Glutamatergic neuron (in vitro differentiated cells): ENCODE data around the gene SLC22A4. TPM values are rescaled to one million over a fixed set of nuclear protein-coding genes. Genes with fewer than 3 reads are reported as not detected.

Experiments
- DNase-seq: peaks from one replicate; pipeline ENCODE4 v3.0.0; 2022
- H3K27ac Mint-ChIP-seq: one replicate; pipeline ENCODE4 v1.8.0; 2020; ENCODE audit warnings: mild to moderate bottlenecking, mixed read lengths, inconsistent platforms; ENCODE audit not compliant: unreplicated experiment
- H3K27me3 Mint-ChIP-seq: one replicate; pipeline ENCODE4 v1.8.0; 2020; ENCODE audit warnings: mild to moderate bottlenecking, moderate library complexity, mixed read lengths, inconsistent platforms; ENCODE audit not compliant: unreplicated experiment
- H3K36me3 Mint-ChIP-seq: one replicate; pipeline ENCODE4 v1.8.0; 2020; ENCODE audit warnings: mild to moderate bottlenecking, mixed read lengths, inconsistent platforms; ENCODE audit not compliant: unreplicated experiment
- H3K4me1 Mint-ChIP-seq: one replicate; pipeline ENCODE4 v1.8.0; 2020; ENCODE audit warnings: mild to moderate bottlenecking, low read depth, mixed read lengths, inconsistent platforms; ENCODE audit not compliant: unreplicated experiment
- H3K4me3 Mint-ChIP-seq: one replicate; pipeline ENCODE4 v1.8.0; 2020; ENCODE audit warnings: mild to moderate bottlenecking, mixed read lengths, inconsistent platforms; ENCODE audit not compliant: unreplicated experiment
- H3K9me3 Mint-ChIP-seq: one replicate; pipeline ENCODE4 v1.8.0; 2020; ENCODE audit warnings: mild to moderate bottlenecking, moderate library complexity, mixed read lengths, inconsistent platforms; ENCODE audit not compliant: unreplicated experiment
- total RNA-seq: library from RNA; stranded (reverse); fragmentation: NEBNext Ultra II Directional; extraction: Animal tissue kit (Norgen Biotek cat#: 25700); gene quantifications from one replicate; pipeline ENCODE4 v1.2.1, GENCODE V29; 2021; ENCODE audit not compliant: unreplicated experiment
- TF ChIP-seq, protein P1 (sequence below): fragments of 200-600 bp; sonication (generic); IDR thresholded peaks from one replicate; pipeline ENCODE4 v1.5.0; 2021; ENCODE audit not compliant: partially characterized antibody, unreplicated experiment

The SLC22A4 gene
- total RNA-seq, 1 donor from 2014 or later, result 0.37 TPM

DNA sequence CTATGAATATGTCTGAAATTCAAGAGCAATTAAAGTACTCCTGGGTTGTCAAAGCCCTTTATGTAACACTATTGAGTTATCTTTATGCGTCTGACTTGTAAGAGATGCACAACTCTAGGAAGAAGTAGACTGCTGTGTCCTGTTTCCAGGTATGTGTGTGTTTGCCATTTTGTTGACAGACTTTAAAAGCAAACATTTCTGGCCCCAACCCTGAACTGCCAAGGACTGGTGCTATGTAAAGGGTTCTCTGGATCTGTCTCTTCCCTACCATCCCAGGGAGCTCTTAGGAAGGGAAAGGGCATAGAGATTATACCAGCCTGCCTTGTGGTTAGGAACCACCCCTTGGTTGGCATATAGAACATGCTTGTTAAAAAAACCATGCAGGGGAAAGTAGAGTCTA, 87.4 kb downstream of the SLC22A4 start:
- TF ChIP-seq, protein P1, sequence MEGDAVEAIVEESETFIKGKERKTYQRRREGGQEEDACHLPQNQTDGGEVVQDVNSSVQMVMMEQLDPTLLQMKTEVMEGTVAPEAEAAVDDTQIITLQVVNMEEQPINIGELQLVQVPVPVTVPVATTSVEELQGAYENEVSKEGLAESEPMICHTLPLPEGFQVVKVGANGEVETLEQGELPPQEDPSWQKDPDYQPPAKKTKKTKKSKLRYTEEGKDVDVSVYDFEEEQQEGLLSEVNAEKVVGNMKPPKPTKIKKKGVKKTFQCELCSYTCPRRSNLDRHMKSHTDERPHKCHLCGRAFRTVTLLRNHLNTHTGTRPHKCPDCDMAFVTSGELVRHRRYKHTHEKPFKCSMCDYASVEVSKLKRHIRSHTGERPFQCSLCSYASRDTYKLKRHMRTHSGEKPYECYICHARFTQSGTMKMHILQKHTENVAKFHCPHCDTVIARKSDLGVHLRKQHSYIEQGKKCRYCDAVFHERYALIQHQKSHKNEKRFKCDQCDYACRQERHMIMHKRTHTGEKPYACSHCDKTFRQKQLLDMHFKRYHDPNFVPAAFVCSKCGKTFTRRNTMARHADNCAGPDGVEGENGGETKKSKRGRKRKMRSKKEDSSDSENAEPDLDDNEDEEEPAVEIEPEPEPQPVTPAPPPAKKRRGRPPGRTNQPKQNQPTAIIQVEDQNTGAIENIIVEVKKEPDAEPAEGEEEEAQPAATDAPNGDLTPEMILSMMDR, result no peak
- no peak for DNase-seq
- H3K36me3 Mint-ChIP-seq, result no peaks in the 10 kb centered on the region
- no peak overlapping the region for H3K27ac Mint-ChIP-seq
- no peaks in the 10 kb centered on the region for H3K27me3 Mint-ChIP-seq
- H3K4me1 Mint-ChIP-seq, result no peaks in the 10 kb centered on the region
- no peaks in the 10 kb centered on the region for H3K9me3 Mint-ChIP-seq
- no peak overlapping the region for H3K4me3 Mint-ChIP-seq

DNA sequence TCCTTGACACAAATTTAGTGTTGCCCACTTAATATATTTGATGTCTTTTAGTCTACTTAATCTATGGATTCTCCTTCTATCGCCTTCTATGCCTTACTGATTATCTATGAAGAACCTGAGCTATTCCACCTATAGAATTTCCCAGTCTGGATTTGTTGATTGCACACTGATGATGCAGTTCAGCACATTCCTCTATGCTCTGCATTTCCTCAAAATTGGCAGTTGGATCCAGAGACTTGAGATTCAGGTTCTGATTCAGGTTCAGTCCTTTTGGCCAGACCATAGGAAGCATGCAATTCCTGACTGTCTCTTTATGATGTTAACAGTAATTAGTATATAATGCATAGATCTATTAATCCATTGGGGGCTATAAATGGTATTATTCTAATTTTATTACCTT, 89.1 kb downstream of the SLC22A4 start:
- TF ChIP-seq, protein P1, result no peak
- H3K4me1 Mint-ChIP-seq, result no peaks in the 10 kb centered on the region
- H3K4me3 Mint-ChIP-seq, result no peak overlapping the region
- DNase-seq, result no peak
- peaks cover 3% of the 10 kb centered on the region for H3K27me3 Mint-ChIP-seq
- H3K27ac Mint-ChIP-seq, result no peak overlapping the region
- H3K9me3 Mint-ChIP-seq, result no peaks in the 10 kb centered on the region
- no peaks in the 10 kb centered on the region for H3K36me3 Mint-ChIP-seq

DNA sequence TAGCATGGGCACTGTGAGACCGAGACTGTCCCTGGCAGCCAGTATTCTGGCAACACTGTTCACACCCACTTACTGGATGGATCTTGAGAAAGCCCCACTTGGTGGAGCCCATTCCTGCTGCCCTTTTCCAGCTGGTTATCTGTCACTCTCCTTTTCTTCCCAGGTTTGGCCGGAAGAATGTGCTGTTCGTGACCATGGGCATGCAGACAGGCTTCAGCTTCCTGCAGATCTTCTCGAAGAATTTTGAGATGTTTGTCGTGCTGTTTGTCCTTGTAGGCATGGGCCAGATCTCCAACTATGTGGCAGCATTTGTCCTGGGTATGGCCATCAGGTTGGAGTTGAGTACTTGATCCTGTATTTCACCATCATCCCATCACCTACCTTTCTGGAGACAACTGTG, 89.8 kb downstream of the SLC22A4 start:
- no peak overlapping the region for H3K27ac Mint-ChIP-seq
- TF ChIP-seq, protein P1, result no peak
- no peaks in the 10 kb centered on the region for H3K9me3 Mint-ChIP-seq
- H3K4me1 Mint-ChIP-seq, result no peaks in the 10 kb centered on the region
- DNase-seq, result no peak
- H3K36me3 Mint-ChIP-seq, result no peaks in the 10 kb centered on the region
- no peak overlapping the region for H3K4me3 Mint-ChIP-seq
- H3K27me3 Mint-ChIP-seq, result peaks cover 3% of the 10 kb centered on the region

DNA sequence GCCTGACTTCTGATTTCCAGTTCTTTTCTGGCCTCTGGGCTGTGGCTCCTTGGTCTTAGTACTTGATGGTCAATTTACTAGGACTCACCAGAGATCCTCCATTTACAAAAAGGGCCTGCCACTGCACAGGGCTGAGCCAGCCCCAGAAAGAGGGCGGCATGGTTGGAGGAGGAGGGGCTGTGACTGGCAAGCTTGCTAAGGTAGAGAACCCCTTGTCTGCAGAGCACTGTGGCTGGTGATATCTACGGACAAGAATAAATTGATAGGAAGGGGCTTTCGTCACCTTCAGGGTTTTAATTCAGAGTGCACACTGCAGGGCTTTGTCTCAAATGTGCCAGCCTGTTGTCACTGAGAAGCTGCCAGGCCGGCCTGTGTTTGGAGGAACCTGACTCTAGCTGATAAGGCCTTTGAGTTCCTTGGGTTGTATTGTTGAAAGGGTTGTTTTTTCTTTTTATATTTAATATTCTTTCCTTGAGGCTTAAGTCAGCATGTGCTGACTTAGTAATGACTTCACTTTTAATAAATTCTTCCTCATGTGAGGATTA, 90.4 kb downstream of the SLC22A4 start:
- Mint-ChIP-seq H3K9me3 (no peaks in the 10 kb centered on the region), H3K27me3 (peaks cover 3% of the 10 kb centered on the region), H3K27ac (no peak overlapping the region), H3K4me1 (no peaks in the 10 kb centered on the region), H3K36me3 (no peaks in the 10 kb centered on the region), H3K4me3 (no peak overlapping the region)
- no peak for DNase-seq
- TF ChIP-seq, protein P1, result no peak

DNA sequence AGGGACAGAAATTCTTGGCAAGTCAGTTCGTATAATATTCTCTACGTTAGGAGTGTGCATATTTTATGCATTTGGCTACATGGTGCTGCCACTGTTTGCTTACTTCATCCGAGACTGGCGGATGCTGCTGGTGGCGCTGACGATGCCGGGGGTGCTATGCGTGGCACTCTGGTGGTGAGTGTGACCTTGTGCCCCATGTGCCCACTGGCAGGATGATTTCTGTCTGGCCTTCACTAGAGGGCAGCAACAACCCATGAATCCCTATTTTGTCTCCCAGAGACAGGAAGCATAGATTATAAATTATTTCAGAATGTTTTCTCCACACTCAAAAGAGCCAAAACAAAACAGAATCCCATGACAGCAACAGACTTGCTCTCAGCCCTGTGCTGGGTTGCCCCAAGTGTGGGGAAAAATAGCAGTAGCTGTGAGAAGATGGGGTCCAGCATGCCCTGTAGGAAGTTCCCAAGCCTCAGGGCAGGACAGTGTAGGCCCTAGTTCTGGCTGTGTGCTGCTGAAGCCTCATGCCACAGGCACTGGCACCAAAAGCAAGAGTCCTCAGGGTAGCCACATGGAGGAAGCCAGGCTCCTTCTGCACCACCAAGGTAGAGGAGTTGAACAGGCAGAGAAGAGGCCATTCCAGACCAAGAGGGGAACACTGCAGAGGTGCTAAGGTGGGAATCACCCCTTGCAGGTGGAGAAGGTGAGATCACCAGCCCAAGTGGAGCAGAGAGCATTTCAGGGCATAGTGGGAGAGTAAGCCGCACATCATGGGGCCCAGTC, 91.3 kb downstream of the SLC22A4 start:
- no peaks in the 10 kb centered on the region for H3K9me3 Mint-ChIP-seq
- DNase-seq, result peak; percentile 39
- no peak overlapping the region for H3K27ac Mint-ChIP-seq
- TF ChIP-seq, protein P1, result peak; percentile 30
- H3K36me3 Mint-ChIP-seq, result no peaks in the 10 kb centered on the region
- H3K4me3 Mint-ChIP-seq, result no peak overlapping the region
- no peaks in the 10 kb centered on the region for H3K4me1 Mint-ChIP-seq
- H3K27me3 Mint-ChIP-seq, result peaks cover 5% of the 10 kb centered on the region
